ENCODE data around the gene SH3BP2.

The SH3BP2 gene

GRCh38 chr4:2829933-2830451 is 37.1 kb downstream of the SH3BP2 start:
- Histone ChIP-seq H3K27me3 (ENCODE audit: control insufficient read depth, low read length) (peaks cover 25% of the 10 kb centered on the region), H3K4me1 (ENCODE audit: control insufficient read depth, low read length) (peaks cover 27% of the 10 kb centered on the region), H3K27ac (ENCODE audit: low read depth, low read length) (no peak overlapping the region), H3K4me2 (ENCODE audit: low read length) (no peak overlapping the region), H3K4me3 (ENCODE audit: low read length) (no peak overlapping the region), H3F3A (ENCODE audit: control insufficient read depth, insufficient read depth) (no peaks in the 10 kb centered on the region), H3K9me3 (ENCODE audit: control insufficient read depth, insufficient read depth, low read length) (no peaks in the 10 kb centered on the region), H4K20me1 (ENCODE audit: control insufficient read depth, insufficient read depth, low read depth, low read length) (peaks cover 9% of the 10 kb centered on the region), H3K36me3 (ENCODE audit: control insufficient read depth, low read length) (no peaks in the 10 kb centered on the region), H3K9me2 (replicated peaks; ENCODE audit: control insufficient read depth, low read length) (no peaks in the 10 kb centered on the region), H3K79me2 (ENCODE audit: control insufficient read depth, low read length) (no peaks in the 10 kb centered on the region)
- no peak for TF ChIP-seq CTCF (IDR thresholded peaks at IDR 0.05; ENCODE audit: low read depth, low read length, poor library complexity, severe bottlenecking)
- TF ChIP-seq EZH2phosphoT487 (IDR thresholded peaks at IDR 0.05; ENCODE audit: borderline replicate concordance, low read length), result no peak

GRCh38 chr4:2830632-2831610 is 38.0 kb downstream of the SH3BP2 start:
- Histone ChIP-seq H3K27ac (ENCODE audit: low read depth, low read length) (no peak overlapping the region), H3K9me2 (replicated peaks; ENCODE audit: control insufficient read depth, low read length) (no peaks in the 10 kb centered on the region), H3K9me3 (ENCODE audit: control insufficient read depth, insufficient read depth, low read length) (no peaks in the 10 kb centered on the region), H3K36me3 (ENCODE audit: control insufficient read depth, low read length) (no peaks in the 10 kb centered on the region), H4K20me1 (ENCODE audit: control insufficient read depth, insufficient read depth, low read depth, low read length) (peaks cover 10% of the 10 kb centered on the region), H3F3A (ENCODE audit: control insufficient read depth, insufficient read depth) (peaks cover 2% of the 10 kb centered on the region; the same call in 1 of the 2 replicates), H3K79me2 (ENCODE audit: control insufficient read depth, low read length) (no peaks in the 10 kb centered on the region), H3K4me3 (ENCODE audit: low read length) (no peak overlapping the region), H3K4me2 (ENCODE audit: low read length) (no peak overlapping the region), H3K27me3 (ENCODE audit: control insufficient read depth, low read length) (peaks cover 25% of the 10 kb centered on the region), H3K4me1 (ENCODE audit: control insufficient read depth, low read length) (peaks cover 36% of the 10 kb centered on the region)
- TF ChIP-seq EZH2phosphoT487 (IDR thresholded peaks at IDR 0.05; ENCODE audit: borderline replicate concordance, low read length) (no peak), CTCF (IDR thresholded peaks at IDR 0.05; ENCODE audit: low read depth, low read length, poor library complexity, severe bottlenecking) (no peak)

GRCh38 chr4:2831611-2832308 is 38.9 kb downstream of the SH3BP2 start:
- H3K9me2 ChIP-seq (replicated peaks; ENCODE audit: control insufficient read depth, low read length), result no peaks in the 10 kb centered on the region
- TF ChIP-seq EZH2phosphoT487 (IDR thresholded peaks at IDR 0.05; ENCODE audit: borderline replicate concordance, low read length), result no peak
- TF ChIP-seq CTCF (IDR thresholded peaks at IDR 0.05; ENCODE audit: low read depth, low read length, poor library complexity, severe bottlenecking), result no peak
- H3K27ac ChIP-seq (ENCODE audit: low read depth, low read length), result no peak overlapping the region
- no peaks in the 10 kb centered on the region for H3K79me2 ChIP-seq (ENCODE audit: control insufficient read depth, low read length)
- peaks cover 45% of the 10 kb centered on the region for H3K4me1 ChIP-seq (ENCODE audit: control insufficient read depth, low read length)
- no peak overlapping the region for H3K4me3 ChIP-seq (ENCODE audit: low read length)
- H3K4me2 ChIP-seq (ENCODE audit: low read length), result no peak overlapping the region
- H3K9me3 ChIP-seq (ENCODE audit: control insufficient read depth, insufficient read depth, low read length), result no peaks in the 10 kb centered on the region
- H3F3A ChIP-seq (ENCODE audit: control insufficient read depth, insufficient read depth), result peaks cover 2% of the 10 kb centered on the region; the same call in 1 of the 2 replicates
- peaks cover 25% of the 10 kb centered on the region for H3K27me3 ChIP-seq (ENCODE audit: control insufficient read depth, low read length)
- H3K36me3 ChIP-seq (ENCODE audit: control insufficient read depth, low read length), result no peaks in the 10 kb centered on the region
- peaks cover 16% of the 10 kb centered on the region for H4K20me1 ChIP-seq (ENCODE audit: control insufficient read depth, insufficient read depth, low read depth, low read length)

Data from DOHH2 (cell line).